Stimulated activated effector memory CD8-positive, alpha-beta T cell treated with anti-CD3 and anti-CD28 coated beads, Interleukin-12 subunit alpha, Interleukin-12 subunit beta, amount 100 ng/mL, for 72 hours (primary cell): ENCODE measurements around the gene CACNG4.
A peak's percentile ranks its signal among the peaks of the same experiment; 100 is the strongest.

Experiments
- ATAC-seq: fragments of 150-1000 bp; cut with Tn5 transposase; 2 replicates; pipeline ENCODE4 v1.10.0; 2021
- DNase-seq, 2 donors: peaks; one replicate each; pipeline ENCODE4 v3.0.0; 2021 to 2022; ENCODE audit warnings: low spot score in 2 of 2
- H3K27ac Mint-ChIP-seq: one replicate; pipeline ENCODE4 v1.8.0; 2022; ENCODE audit warnings: mild to moderate bottlenecking, mixed read lengths
- H3K36me3 Mint-ChIP-seq: one replicate; pipeline ENCODE4 v1.8.0; 2022; ENCODE audit warnings: mild to moderate bottlenecking, mixed read lengths
- H3K4me1 Mint-ChIP-seq: one replicate; pipeline ENCODE4 v1.8.0; 2022; ENCODE audit warnings: mixed read lengths
- H3K4me3 Mint-ChIP-seq: one replicate; pipeline ENCODE4 v1.8.0; 2022; ENCODE audit warnings: mild to moderate bottlenecking, mixed read lengths
- H3K9me3 Mint-ChIP-seq: one replicate; pipeline ENCODE4 v1.8.0; 2022; ENCODE audit warnings: mixed read lengths

The CACNG4 gene

GRCh38 chr17:67055811-67056745 lies 91.6 kb downstream of the CACNG4 start:
- DNase-seq (no peak), ATAC-seq (no peak)
- no peak overlapping the region for H3K4me3 Mint-ChIP-seq
- peaks cover 4% of the 10 kb centered on the region for H3K36me3 Mint-ChIP-seq
- H3K27ac Mint-ChIP-seq = no peak overlapping the region
- H3K4me1 Mint-ChIP-seq = no peaks in the 10 kb centered on the region
- H3K9me3 Mint-ChIP-seq = no peaks in the 10 kb centered on the region

DNA sequence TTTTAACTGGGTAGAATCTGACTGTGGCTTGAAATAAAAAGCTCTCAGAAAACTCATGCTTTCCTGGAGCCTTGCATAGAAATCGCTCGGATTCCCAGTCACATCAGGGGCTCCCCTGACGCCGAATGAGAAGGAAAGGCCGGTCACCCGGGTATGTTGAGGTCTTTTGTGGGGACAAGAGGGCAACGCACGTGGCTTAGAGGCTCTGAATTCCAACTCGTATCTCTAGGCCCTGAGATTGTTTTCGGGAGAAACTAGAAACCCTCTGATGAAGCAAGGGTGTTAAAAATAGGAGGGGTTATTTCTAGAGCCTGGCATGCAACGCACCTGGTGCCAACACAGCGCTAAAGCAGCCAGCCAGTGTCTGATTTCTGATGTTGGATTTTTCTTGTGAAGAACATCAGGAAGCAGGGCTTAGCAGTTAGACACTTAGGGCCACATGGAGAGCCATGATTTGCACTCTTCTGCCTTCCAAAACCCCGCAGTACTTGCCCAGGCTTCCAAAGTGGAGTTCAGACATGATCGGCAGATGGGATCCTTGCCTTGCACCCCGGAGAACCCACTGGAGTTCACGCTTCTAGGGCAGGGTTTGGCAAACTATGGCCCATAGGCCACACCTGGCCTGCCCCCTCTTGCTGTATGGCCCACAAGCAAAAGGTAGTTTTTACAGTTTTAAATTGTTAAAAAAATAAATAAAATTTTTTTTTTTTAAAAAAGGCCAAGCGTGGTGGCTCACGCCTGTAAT lies 92.4 kb downstream of the CACNG4 start:
- H3K27ac Mint-ChIP-seq = no peak overlapping the region
- no peak overlapping the region for H3K4me3 Mint-ChIP-seq
- no peak for ATAC-seq
- peaks cover 4% of the 10 kb centered on the region for H3K36me3 Mint-ChIP-seq
- no peak for DNase-seq
- no peaks in the 10 kb centered on the region for H3K9me3 Mint-ChIP-seq
- H3K4me1 Mint-ChIP-seq = no peaks in the 10 kb centered on the region

- peaks cover 7% of the 10 kb centered on the region for H3K36me3 Mint-ChIP-seq
- H3K4me3 Mint-ChIP-seq = no peak overlapping the region
- H3K9me3 Mint-ChIP-seq = no peaks in the 10 kb centered on the region
- no peak overlapping the region for H3K27ac Mint-ChIP-seq
- no peak for DNase-seq
- no peaks in the 10 kb centered on the region for H3K4me1 Mint-ChIP-seq
- no peak for ATAC-seq
These were observed 93.5 kb downstream of the CACNG4 start for GRCh38 chr17:67058036-67058435.

- H3K4me1 Mint-ChIP-seq = no peaks in the 10 kb centered on the region
- ATAC-seq (no peak), DNase-seq (no peak)
- H3K36me3 Mint-ChIP-seq = peaks cover 14% of the 10 kb centered on the region
- H3K27ac Mint-ChIP-seq = no peak overlapping the region
- H3K4me3 Mint-ChIP-seq = no peak overlapping the region
- no peaks in the 10 kb centered on the region for H3K9me3 Mint-ChIP-seq
These were observed 94.9 kb downstream of the CACNG4 start for GRCh38 chr17:67059372-67059771.

GRCh38 chr17:67063141-67063540 lies 98.6 kb downstream of the CACNG4 start:
- no peak for DNase-seq
- no peak for ATAC-seq
- H3K4me1 Mint-ChIP-seq = no peaks in the 10 kb centered on the region
- no peak overlapping the region for H3K4me3 Mint-ChIP-seq
- peaks cover 26% of the 10 kb centered on the region for H3K36me3 Mint-ChIP-seq
- H3K27ac Mint-ChIP-seq = no peak overlapping the region
- no peaks in the 10 kb centered on the region for H3K9me3 Mint-ChIP-seq

- peak in 1 of 2 donors; percentile 15 for DNase-seq
- Mint-ChIP-seq H3K9me3 (no peaks in the 10 kb centered on the region), H3K4me1 (no peaks in the 10 kb centered on the region), H3K4me3 (no peak overlapping the region), H3K27ac (no peak overlapping the region), H3K36me3 (peaks cover 24% of the 10 kb centered on the region)
- ATAC-seq = no peak
These were observed 102.2 kb downstream of the CACNG4 start for GRCh38 chr17:67066717-67067116.

GRCh38 chr17:67067571-67068482 lies 103.3 kb downstream of the CACNG4 start:
- H3K4me3 Mint-ChIP-seq = no peak overlapping the region
- no peak overlapping the region for H3K27ac Mint-ChIP-seq
- H3K9me3 Mint-ChIP-seq = no peaks in the 10 kb centered on the region
- peak in 1 of 2 donors; percentile 33 for DNase-seq
- ATAC-seq = no peak
- H3K4me1 Mint-ChIP-seq = no peaks in the 10 kb centered on the region
- H3K36me3 Mint-ChIP-seq = peaks cover 35% of the 10 kb centered on the region

DNA sequence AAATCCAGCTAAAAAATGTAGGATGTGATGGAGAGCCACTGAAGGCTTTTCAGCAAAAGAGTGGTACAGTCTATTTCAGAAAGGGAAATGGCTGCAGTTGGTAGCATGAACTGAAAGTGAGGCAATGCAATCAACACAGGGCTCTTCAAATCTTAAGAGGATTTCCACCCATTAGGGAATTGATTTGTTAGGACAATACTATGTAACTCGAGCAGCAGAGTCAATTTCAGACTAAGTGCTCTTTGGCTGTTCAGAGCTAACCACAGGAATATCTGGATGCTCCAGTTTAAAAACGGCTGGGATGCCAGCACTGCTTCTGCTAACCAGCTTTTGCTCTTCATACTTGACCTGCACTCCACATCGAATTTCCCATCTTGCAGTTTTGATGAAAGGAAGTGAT lies 104.5 kb downstream of the CACNG4 start:
- H3K27ac Mint-ChIP-seq = no peak overlapping the region
- no peaks in the 10 kb centered on the region for H3K9me3 Mint-ChIP-seq
- H3K36me3 Mint-ChIP-seq = peaks cover 36% of the 10 kb centered on the region
- no peak overlapping the region for H3K4me3 Mint-ChIP-seq
- no peak for DNase-seq
- H3K4me1 Mint-ChIP-seq = no peaks in the 10 kb centered on the region
- ATAC-seq = no peak

GRCh38 chr17:67069603-67070136 lies 105.2 kb downstream of the CACNG4 start:
- Mint-ChIP-seq H3K36me3 (peaks cover 40% of the 10 kb centered on the region), H3K27ac (no peak overlapping the region), H3K4me3 (no peak overlapping the region), H3K9me3 (no peaks in the 10 kb centered on the region), H3K4me1 (no peaks in the 10 kb centered on the region)
- no peak for DNase-seq
- ATAC-seq = no peak

- Mint-ChIP-seq H3K27ac (peak overlapping the region; percentile 23), H3K36me3 (peaks cover 44% of the 10 kb centered on the region), H3K9me3 (no peaks in the 10 kb centered on the region), H3K4me3 (no peak overlapping the region), H3K4me1 (no peaks in the 10 kb centered on the region)
- no peak for ATAC-seq
- no peak for DNase-seq
These were observed 107.1 kb downstream of the CACNG4 start for GRCh38 chr17:67071595-67071994.

GRCh38 chr17:67072885-67073284 lies 108.4 kb downstream of the CACNG4 start:
- peaks cover 57% of the 10 kb centered on the region for H3K36me3 Mint-ChIP-seq
- no peak overlapping the region for H3K4me3 Mint-ChIP-seq
- ATAC-seq = no peak
- DNase-seq = no peak
- H3K4me1 Mint-ChIP-seq = no peaks in the 10 kb centered on the region
- no peak overlapping the region for H3K27ac Mint-ChIP-seq
- no peaks in the 10 kb centered on the region for H3K9me3 Mint-ChIP-seq

GRCh38 chr17:67074781-67075180 lies 110.3 kb downstream of the CACNG4 start:
- Mint-ChIP-seq H3K27ac (no peak overlapping the region), H3K36me3 (peaks cover 76% of the 10 kb centered on the region), H3K4me3 (no peak overlapping the region), H3K4me1 (no peaks in the 10 kb centered on the region), H3K9me3 (no peaks in the 10 kb centered on the region)
- ATAC-seq = no peak
- DNase-seq = no peak

GRCh38 chr17:67076290-67076689 lies 111.8 kb downstream of the CACNG4 start:
- Mint-ChIP-seq H3K4me1 (peaks cover 13% of the 10 kb centered on the region), H3K27ac (no peak overlapping the region), H3K36me3 (peaks cover 84% of the 10 kb centered on the region), H3K9me3 (no peaks in the 10 kb centered on the region), H3K4me3 (no peak overlapping the region)
- ATAC-seq = no peak
- DNase-seq = peak in 1 of 2 donors; percentile 30

GRCh38 chr17:67078292-67078691 lies 113.8 kb downstream of the CACNG4 start:
- Mint-ChIP-seq H3K27ac (no peak overlapping the region), H3K9me3 (no peaks in the 10 kb centered on the region), H3K36me3 (peaks cover 73% of the 10 kb centered on the region), H3K4me3 (no peak overlapping the region), H3K4me1 (peaks cover 23% of the 10 kb centered on the region)
- ATAC-seq (no peak), DNase-seq (no peak)

DNA sequence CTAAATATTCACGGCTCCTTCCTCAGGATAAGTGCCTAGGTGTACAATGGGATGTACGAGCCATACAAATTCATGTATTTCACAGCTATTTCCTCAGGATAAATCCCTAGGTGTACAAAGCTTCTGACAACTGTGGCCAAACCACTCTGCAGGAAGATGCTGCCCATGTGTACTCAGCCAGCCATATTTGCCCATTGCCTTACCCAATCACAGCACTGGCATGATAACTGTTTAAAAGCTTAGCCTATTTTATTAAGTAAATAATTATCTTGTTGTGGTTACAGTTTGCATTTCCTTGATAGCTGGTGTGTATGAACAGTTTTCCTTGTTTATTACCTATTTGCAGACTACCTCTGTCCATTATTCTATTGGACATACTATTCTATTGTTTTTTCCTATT lies 115.0 kb downstream of the CACNG4 start:
- Mint-ChIP-seq H3K36me3 (peaks cover 77% of the 10 kb centered on the region), H3K4me3 (no peak overlapping the region), H3K27ac (no peak overlapping the region), H3K4me1 (peaks cover 30% of the 10 kb centered on the region), H3K9me3 (no peaks in the 10 kb centered on the region)
- DNase-seq = no peak
- ATAC-seq = no peak
